Suppressor macrophage treated with lipopolysaccharide for 1 hour (primary cell): ENCODE results near the gene FAM186B.
A peak's percentile ranks its signal among the peaks of the same experiment; 100 is the strongest.

Experiments
- DNase-seq, 3 donors: peaks; one replicate each; pipeline ENCODE4 v3.0.0-alpha.2; 2020 to 2022

FAM186B gene

DNA sequence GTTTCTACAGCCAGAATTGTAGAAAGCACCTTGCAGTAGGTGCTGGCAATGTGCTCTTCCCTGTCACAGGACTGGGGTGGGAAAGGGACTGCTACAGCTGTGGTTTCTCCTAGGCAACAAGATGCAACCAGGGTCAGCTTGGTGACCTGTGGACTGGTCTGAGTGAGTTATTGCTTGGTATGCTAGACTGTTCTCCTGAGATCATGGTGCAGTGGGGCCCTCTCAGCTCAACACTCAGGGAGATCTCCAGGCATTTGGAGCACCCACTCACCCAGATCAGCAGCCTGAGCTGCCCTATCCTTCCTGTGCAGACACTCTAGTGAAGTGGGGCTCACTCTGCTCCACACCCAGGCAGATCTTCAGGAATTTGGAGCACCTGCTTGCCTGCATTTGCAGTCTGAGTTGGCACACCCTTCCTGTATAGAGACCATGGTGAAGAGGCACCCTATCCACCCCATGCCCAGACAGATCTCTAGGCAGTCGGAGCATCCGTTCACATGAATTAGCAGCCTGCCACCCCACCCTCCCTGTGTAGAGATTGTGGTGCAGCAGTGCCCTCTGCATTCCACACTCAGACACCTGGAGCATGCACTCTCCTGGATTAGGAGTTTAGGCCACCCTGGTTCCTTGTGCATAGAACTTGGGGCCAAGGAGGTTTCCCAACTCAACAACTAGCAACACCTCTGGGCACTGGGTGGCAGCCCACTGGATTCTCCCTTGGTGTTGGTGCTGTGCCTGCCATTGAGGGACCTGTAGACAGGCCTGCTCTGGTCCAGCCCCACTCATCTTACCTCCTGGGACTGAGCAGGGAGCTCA, 3.8 kb upstream of the FAM186B start:
- no peak for DNase-seq

- DNase-seq = no peak
Observed at GRCh38 chr12:49604856-49605255, 583 bp downstream of the FAM186B start.

- no peak for DNase-seq
Observed at GRCh38 chr12:49603721-49604120, 1.7 kb downstream of the FAM186B start.

GRCh38 chr12:49599961-49600360, 5.5 kb downstream of the FAM186B start:
- DNase-seq = no peak

- no peak for DNase-seq
Observed at GRCh38 chr12:49598527-49598926, 6.9 kb downstream of the FAM186B start.

GRCh38 chr12:49588721-49589516, 16.5 kb downstream of the FAM186B start:
- DNase-seq = peak; percentile 58 to 77 (median 66)

DNA sequence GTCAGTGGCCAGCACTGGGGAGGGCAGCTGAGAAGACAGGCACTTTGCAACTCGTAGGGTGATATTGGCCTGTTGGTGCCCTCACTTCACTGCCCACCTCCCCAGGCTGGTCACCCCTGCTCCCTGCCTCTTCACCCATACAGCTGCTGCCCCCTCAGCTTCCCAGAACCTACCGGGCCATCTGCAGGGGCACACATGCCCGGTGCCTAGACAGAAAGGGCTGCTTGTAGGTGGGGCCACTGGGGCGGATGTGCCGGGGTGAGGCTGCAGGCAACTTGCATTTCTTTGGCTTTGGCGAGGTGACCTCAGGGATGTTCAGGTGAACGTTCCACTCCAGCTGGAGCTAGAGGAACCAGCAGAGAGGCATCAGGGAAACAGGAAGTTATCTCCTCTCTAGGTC, 17.2 kb downstream of the FAM186B start:
- DNase-seq = no peak

GRCh38 chr12:49587174-49587908, 18.1 kb downstream of the FAM186B start:
- DNase-seq = no peak

- DNase-seq = peak in 2 of 3 donors; percentile 26 to 50
Observed at GRCh38 chr12:49585477-49586459, 19.7 kb downstream of the FAM186B start.

DNA sequence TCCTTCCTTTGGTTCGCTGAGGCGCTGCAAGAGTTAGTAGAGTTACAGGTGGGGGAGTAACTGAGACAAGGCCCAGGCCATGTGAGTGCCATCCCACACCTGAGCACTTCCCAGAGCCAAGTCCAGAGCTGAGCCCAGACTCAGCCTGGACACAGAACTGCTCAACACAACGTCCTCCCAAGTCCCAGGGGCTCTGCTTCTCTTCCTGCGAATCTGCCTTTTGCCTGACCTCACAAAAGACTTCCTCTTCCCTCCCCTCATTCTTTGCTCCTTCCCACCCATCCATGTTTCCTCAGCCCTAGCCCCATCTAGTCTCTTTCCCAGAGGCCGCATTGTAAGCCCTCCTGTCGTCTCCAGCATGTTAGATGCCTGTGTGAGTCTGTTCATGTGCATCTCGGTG, 20.8 kb downstream of the FAM186B start:
- DNase-seq = no peak

- no peak for DNase-seq
Observed at GRCh38 chr12:49583366-49584094, 21.9 kb downstream of the FAM186B start.

DNA sequence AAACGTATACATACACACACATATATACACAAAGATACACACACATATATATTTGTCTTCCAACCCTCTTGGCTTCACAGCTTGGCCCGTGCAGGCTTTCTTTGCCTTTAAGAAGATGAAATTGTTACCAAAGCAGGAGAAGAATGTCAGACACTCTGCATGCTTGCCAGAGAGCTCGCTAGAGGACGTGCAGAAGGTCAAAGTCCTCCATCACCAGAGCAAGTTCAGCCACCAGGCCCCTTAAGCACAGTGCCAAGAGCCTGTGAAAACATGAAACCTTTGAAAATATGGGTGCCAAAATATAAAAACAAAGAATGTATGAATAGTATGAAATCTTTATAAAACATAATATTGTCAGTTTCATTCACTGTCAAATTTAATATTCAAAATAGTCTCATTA, 22.6 kb downstream of the FAM186B start:
- DNase-seq = no peak

- DNase-seq = no peak
Observed at GRCh38 chr12:49582201-49582600, 23.2 kb downstream of the FAM186B start.

GRCh38 chr12:49580572-49581535, 24.6 kb downstream of the FAM186B start:
- peak; percentile 79 to 82 (median 80) for DNase-seq

GRCh38 chr12:49578471-49579112, 26.8 kb downstream of the FAM186B start:
- DNase-seq = no peak

- DNase-seq = no peak
Observed at GRCh38 chr12:49577589-49578315, 27.7 kb downstream of the FAM186B start.

GRCh38 chr12:49568442-49569162, 36.8 kb downstream of the FAM186B start:
- peak in 2 of 3 donors; percentile 32 to 33 for DNase-seq
